ENCODE data around the gene PSKH1. TPM values are rescaled to one million over a fixed set of nuclear protein-coding genes. Genes with fewer than 3 reads are reported as not detected.

The PSKH1 gene
- total and polyA plus RNA-seq, 10 of the 15 experiments (the other 5 are each of a cell fraction or from before 2014, with no cell fraction given): 0.63 to 20.4 (median 7.8) TPM

DNA sequence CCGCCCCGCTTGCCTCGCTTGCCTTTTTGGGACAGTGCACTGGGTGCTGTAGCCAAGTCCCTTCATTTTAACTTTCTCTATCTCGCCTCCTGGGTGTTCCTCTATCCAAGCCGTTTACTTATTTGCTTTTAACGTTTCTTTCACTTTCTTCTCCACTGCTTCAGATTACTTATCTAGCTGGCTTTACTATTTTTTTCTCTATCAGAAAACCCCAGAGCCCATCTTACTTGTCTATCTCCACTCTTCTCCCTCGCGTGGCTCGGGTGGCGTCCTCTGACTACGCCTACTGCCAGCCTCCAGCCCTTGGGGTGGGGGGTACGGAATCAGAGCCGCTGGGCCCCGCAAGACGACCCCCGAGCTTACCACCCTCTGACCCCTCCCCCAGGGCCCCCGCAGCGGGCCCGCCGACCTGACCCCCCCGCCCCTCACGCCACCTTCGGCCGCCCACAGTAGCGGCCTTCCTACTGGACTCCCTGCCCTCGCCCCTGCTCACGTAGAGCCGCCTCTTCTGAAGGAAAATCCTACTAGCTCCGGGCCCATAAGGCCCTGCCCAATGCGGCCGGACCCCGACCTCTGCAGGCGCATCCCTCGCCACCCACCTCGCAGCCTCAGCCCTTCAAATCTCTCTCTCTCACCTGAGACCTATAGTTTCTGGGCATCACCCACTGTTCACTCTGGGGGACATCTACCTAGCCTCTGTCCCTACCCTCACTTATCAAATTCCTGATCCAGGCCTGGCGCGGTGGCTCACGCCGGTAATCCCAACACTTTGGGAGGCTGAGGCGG is 76.4 kb downstream of the PSKH1 start:
- in situ Hi-C loops (cut with MboI): no loop called here
- Histone ChIP-seq H3K36me3 (ENCODE audit: control insufficient read depth in 2 of 2, insufficient read depth in 2 of 2, low read length in 1 of 2) (no peaks in the 10 kb centered on the region), H3K9ac (ENCODE audit: control insufficient read depth, insufficient read depth, low read length) (peak overlapping the region; percentile 83), H2AFZ (ENCODE audit: control insufficient read depth, low read depth, low read length) (peak overlapping the region; percentile 89), H4K20me1 (ENCODE audit: control insufficient read depth, insufficient read depth) (no peaks in the 10 kb centered on the region), H3K9me3 (replicated peaks; ENCODE audit: control insufficient read depth, insufficient read depth, low read length) (no peaks in the 10 kb centered on the region), H3K27me3 (replicated peaks in 1 of 2; ENCODE audit: control insufficient read depth in 2 of 2, insufficient read depth in 2 of 2, low read length in 1 of 2) (no peaks in the 10 kb centered on the region), H3K79me2 (ENCODE audit: control insufficient read depth, insufficient read depth, low read length) (peaks cover 20% of the 10 kb centered on the region), H3K4me3 (peak overlapping the region; percentile 96), H3K4me2 (ENCODE audit: control insufficient read depth, insufficient read depth) (peak overlapping the region; percentile 96), H3K4me1 (ENCODE audit: control insufficient read depth, insufficient read depth, low read length) (peaks cover 25% of the 10 kb centered on the region), H3K27ac (ENCODE audit: control insufficient read depth, insufficient read depth) (peak overlapping the region; percentile 76)
- no peak for TF ChIP-seq CHD2 (IDR thresholded peaks at IDR 0.05; ENCODE audit: borderline replicate concordance, low read depth, low read length)
- TF ChIP-seq TCF3 (IDR thresholded peaks at IDR 0.05; ENCODE audit: borderline replicate concordance, insufficient read depth, low read depth, low read length): no peak
- TF ChIP-seq, protein P1, sequence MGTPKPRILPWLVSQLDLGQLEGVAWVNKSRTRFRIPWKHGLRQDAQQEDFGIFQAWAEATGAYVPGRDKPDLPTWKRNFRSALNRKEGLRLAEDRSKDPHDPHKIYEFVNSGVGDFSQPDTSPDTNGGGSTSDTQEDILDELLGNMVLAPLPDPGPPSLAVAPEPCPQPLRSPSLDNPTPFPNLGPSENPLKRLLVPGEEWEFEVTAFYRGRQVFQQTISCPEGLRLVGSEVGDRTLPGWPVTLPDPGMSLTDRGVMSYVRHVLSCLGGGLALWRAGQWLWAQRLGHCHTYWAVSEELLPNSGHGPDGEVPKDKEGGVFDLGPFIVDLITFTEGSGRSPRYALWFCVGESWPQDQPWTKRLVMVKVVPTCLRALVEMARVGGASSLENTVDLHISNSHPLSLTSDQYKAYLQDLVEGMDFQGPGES (IDR thresholded peaks at IDR 0.05): no peak
- no peak for TF ChIP-seq ZNF217 (IDR thresholded peaks at IDR 0.05)
- peak; percentile 62; the same call in 1 of the 2 replicates for TF ChIP-seq ZNF384 (IDR thresholded peaks at IDR 0.05; ENCODE audit: borderline replicate concordance, low read depth, low read length)
- ATAC-seq (no peak; the same call in 1 of the 3 replicates), FAIRE-seq (no peak), DNase-seq (ENCODE audit: low read depth, low spot score) (no peak)
- intact Hi-C loops (cut with micrococcal nuclease; ENCODE audit: unreplicated experiment): loop anchor here (2.0 kb wide), 2 partner anchors 15 to 71 kb away; no protein-coding TSS in a partner anchor
- BruUV-seq (replicated peaks): no TSS peak
- SMC1A ChIA-PET (ENCODE audit: uncharacterized antibody, unreplicated experiment): interaction anchor here (1.3 kb wide), 1 partner anchor 68 kb away, joined by 3 read pairs; no protein-coding TSS in a partner anchor
- 37% methylated on average over 27 of the region's 40 CpGs for WGBS (ENCODE audit: insufficient coverage, insufficient replicate concordance, low lambda C conversion rate, missing lambda C conversion rate)
- CTCF ChIA-PET: interaction anchor here (0.6 to 0.9 kb wide), 4 partner anchors 16 to 86 kb away, joined by 3 to 4 read pairs (median 4); no protein-coding TSS in a partner anchor
- POLR2A ChIA-PET: interaction anchor here (0.6 to 1.4 kb wide), 8 partner anchors 12 to 105 kb away, joined by 3 to 7 read pairs (median 4); partner anchors contain the start of gene PSMB10
- RAD21 ChIA-PET (ENCODE audit: unreplicated experiment): interaction anchor here (1.0 to 2.0 kb wide), 3 partner anchors 15 to 105 kb away, joined by 3 to 10 read pairs (median 3); partner anchors contain the start of gene PSMB10
